ENCODE data around the gene TAOK3.

GRCh38 chr12:118358612-118359540, 13.8 kb downstream of the TAOK3 start:
- TF ChIP-seq POLR2AphosphoS5 (IDR thresholded peaks at IDR 0.05; ENCODE audit: borderline replicate concordance, low read depth, low read length) (peak; percentile 26; the same call in 1 of the 2 replicates), EZH2 (IDR thresholded peaks at IDR 0.05) (no peak), FOXP2 (optimal IDR thresholded peaks at IDR 0.05; ENCODE audit: control extremely low read depth, extremely low read length, insufficient read depth) (no peak)
